Caco-2 (cell line): ENCODE measurements around the gene PPP2R2D. TPM values are rescaled to one million over a fixed set of nuclear protein-coding genes. Genes with fewer than 3 reads are reported as not detected.
A peak's percentile ranks its signal among the peaks of the same experiment; 100 is the strongest.

Experiments
- BruUV-seq: library from RNA; stranded (reverse); fragments of 400-500 nt; replicated peaks from 2 replicates; lab custom pipeline; 2021; lab: Mats Ljungman, UMichigan
- CTCF ChIA-PET: fragments of 300-600 bp; sonication (Branson Sonifier 250); formaldehyde crosslinking; loops from one replicate; lab custom pipeline; 2022; ENCODE audit warnings: antibody characterized with exemption; lab: Charles Lee
- POLR2A ChIA-PET: fragments of 300-600 bp; sonication (Branson Sonifier 250); formaldehyde crosslinking; loops from one replicate; lab custom pipeline; 2022; ENCODE audit warnings: antibody characterized with exemption; lab: Charles Lee
- DNase-seq, 2 experiments: peaks; one replicate each; pipeline versions ENCODE4 v3.0.0 to v3.0.0-alpha.2; 2020 to 2022
- H3K27me3 ChIP-seq: replicated peaks from 2 replicates; pipeline ENCODE4 v1.6.0; 2011; ENCODE audit warnings: low read length; ENCODE audit not compliant: control insufficient read depth, insufficient read depth
- H3K36me3 ChIP-seq: 2 replicates; pipeline ENCODE4 v1.5.1; 2011; ENCODE audit warnings: low read length; ENCODE audit not compliant: control insufficient read depth, insufficient read depth
- H3K4me1 ChIP-seq: fragments of 250-450 bp; sonication (Bioruptor Pico); 2 replicates; pipeline ENCODE4 v1.5.1; 2020; ENCODE audit warnings: mild to moderate bottlenecking
- H3K4me3 ChIP-seq: 2 replicates; pipeline ENCODE4 v1.5.1; 2011; ENCODE audit warnings: low read depth, mild to moderate bottlenecking, control low read depth, low read length
- H3K9me3 ChIP-seq: fragments of 250-450 bp; sonication (Bioruptor Pico); 2 replicates; pipeline ENCODE4 v1.5.1; 2020; ENCODE audit warnings: mild to moderate bottlenecking, moderate library complexity
- H3K27ac Mint-ChIP-seq: one replicate; pipeline ENCODE4 v1.8.0; 2022; ENCODE audit warnings: mixed read lengths; ENCODE audit not compliant: unreplicated experiment
- H3K27me3 Mint-ChIP-seq: one replicate; pipeline ENCODE4 v1.8.0; 2022; ENCODE audit warnings: mixed read lengths; ENCODE audit not compliant: insufficient read depth, unreplicated experiment
- H3K36me3 Mint-ChIP-seq: one replicate; pipeline ENCODE4 v1.8.0; 2022; ENCODE audit warnings: mild to moderate bottlenecking, mixed read lengths; ENCODE audit not compliant: insufficient read depth, unreplicated experiment
- H3K4me1 Mint-ChIP-seq: one replicate; pipeline ENCODE4 v1.8.0; 2022; ENCODE audit warnings: low read depth, mixed read lengths; ENCODE audit not compliant: unreplicated experiment
- H3K4me3 Mint-ChIP-seq: one replicate; pipeline ENCODE4 v1.8.0; 2022; ENCODE audit warnings: mild to moderate bottlenecking, moderate library complexity, mixed read lengths; ENCODE audit not compliant: unreplicated experiment
- H3K9me3 Mint-ChIP-seq: one replicate; pipeline ENCODE4 v1.8.0; 2022; ENCODE audit warnings: mixed read lengths; ENCODE audit not compliant: unreplicated experiment
- CTCF ChIP-seq, 2 experiments: fragments of 200-600 bp in 1 of 2; IDR thresholded peaks; 1 replicate in 1 of 2; 2 replicates in 1 of 2; pipeline versions ENCODE4 v1.5.1 to v1.8.0; 2011 to 2022; ENCODE audit warnings: antibody characterized with exemption in 1 of 2, control low read depth in 1 of 2, inconsistent platforms in 1 of 2, low read depth in 1 of 2, low read length in 1 of 2, mild to moderate bottlenecking in 1 of 2, moderate library complexity in 1 of 2; ENCODE audit not compliant: insufficient read depth in 1 of 2, severe bottlenecking in 1 of 2, unreplicated experiment in 1 of 2
- intact Hi-C: fragments of 100-400 bp; cut with micrococcal nuclease; formaldehyde crosslinking; loops from one replicate; pipeline ENCODE4 v1.10.0; 2022; ENCODE audit not compliant: unreplicated experiment
- total RNA-seq: library from RNA; stranded (reverse); gene quantifications from 2 replicates; pipeline ENCODE4 v1.2.3, GENCODE V29; 2022

PPP2R2D gene
- total RNA-seq, 1 experiment from 2014 or later, result 34.4 TPM

DNA sequence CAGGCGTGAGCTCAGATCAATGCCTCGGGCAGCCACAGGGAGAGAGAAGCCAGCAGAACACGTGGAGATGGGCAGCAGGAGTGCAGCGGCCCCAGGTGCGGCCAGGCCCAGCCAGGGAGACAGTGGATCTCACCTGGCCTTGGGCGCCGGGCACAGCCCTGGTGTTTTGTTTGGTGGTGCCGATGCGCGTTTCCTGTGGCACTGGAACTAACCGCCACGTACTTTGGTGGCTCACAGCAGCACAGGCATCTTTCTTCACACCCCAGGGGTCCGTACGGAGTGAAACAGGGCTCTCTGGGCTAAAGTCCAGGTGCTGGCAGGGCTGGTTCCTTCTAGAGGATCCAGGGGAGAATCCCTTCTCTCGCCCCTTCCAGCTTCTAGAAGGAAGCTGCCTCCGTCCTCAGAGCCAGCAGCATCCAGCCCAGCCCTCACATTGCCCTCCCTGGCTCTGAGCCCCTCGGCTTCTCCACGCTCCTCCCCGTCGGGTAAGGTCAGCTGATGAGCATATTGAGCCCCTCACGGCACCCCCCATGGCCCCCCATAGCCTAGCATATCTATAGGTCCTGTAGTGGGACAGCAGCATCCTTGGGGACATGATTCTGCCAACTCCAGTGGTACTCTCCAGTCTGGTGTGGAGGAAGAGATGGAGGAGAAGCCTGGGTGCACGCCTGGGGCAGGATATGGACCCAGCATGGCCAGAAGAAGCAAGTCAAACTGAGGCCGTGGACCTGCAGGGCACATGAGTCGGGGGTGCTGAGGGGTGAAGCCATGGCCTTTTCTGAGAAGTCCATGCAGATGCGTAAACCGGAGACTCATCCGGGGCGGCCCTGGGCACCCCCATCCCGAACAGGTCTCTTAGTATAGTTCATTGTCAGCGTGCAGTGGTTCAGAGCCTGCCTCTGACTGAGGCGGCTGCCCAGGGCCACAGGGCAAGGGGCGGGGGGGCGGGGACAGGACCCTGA lies 43.4 kb upstream of the PPP2R2D start:
- Histone ChIP-seq H3K36me3 (no peaks in the 10 kb centered on the region), H3K4me1 (no peaks in the 10 kb centered on the region), H3K9me3 (no peaks in the 10 kb centered on the region), H3K27me3 (no peaks in the 10 kb centered on the region), H3K4me3 (no peak overlapping the region)
- Mint-ChIP-seq H3K27me3 (peaks cover 15% of the 10 kb centered on the region), H3K4me3 (no peak overlapping the region), H3K4me1 (no peaks in the 10 kb centered on the region), H3K27ac (no peak overlapping the region), H3K9me3 (no peaks in the 10 kb centered on the region), H3K36me3 (no peaks in the 10 kb centered on the region)
- no peak for TF ChIP-seq CTCF (IDR thresholded peaks at IDR 0.05; ENCODE audit: insufficient read depth in 1 of 2, low read depth in 1 of 2, low read length in 1 of 2, severe bottlenecking in 1 of 2, unreplicated experiment in 1 of 2)
- intact Hi-C loops, result no loop called here
- POLR2A ChIA-PET, result no interaction called here
- CTCF ChIA-PET, result no interaction called here
- peak in 1 of 2 experiments; percentile 25 for DNase-seq
- BruUV-seq, result no TSS peak

DNA sequence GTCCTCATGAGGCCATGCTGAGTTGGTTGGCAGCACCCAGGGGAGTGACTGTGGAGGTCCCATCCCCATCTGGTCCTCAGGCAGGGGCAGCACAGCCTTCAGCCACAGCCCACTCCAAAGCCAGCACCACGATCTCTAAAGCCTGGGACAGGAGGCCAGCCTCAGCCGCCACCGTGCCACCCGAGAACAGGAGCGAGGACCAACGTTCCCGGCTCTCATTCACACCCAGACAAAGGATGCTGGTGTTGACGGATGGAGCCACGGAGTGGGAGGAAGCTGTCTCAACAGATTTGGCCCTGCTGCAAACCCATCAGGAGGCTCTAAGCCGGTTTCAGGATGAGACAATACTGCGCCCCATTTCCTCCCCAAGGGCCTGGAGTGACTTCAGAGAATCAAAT lies 42.7 kb upstream of the PPP2R2D start:
- Mint-ChIP-seq H3K27ac (no peak overlapping the region), H3K4me3 (no peak overlapping the region), H3K36me3 (no peaks in the 10 kb centered on the region), H3K4me1 (no peaks in the 10 kb centered on the region), H3K9me3 (no peaks in the 10 kb centered on the region), H3K27me3 (peaks cover 15% of the 10 kb centered on the region)
- Histone ChIP-seq H3K27me3 (no peaks in the 10 kb centered on the region), H3K4me1 (no peaks in the 10 kb centered on the region), H3K36me3 (no peaks in the 10 kb centered on the region), H3K9me3 (no peaks in the 10 kb centered on the region), H3K4me3 (no peak overlapping the region)
- ChIA-PET POLR2A (no interaction called here), CTCF (no interaction called here)
- peak in 1 of 2 experiments; percentile 20 for DNase-seq
- BruUV-seq, result no TSS peak
- intact Hi-C loops, result no loop called here
- no peak for TF ChIP-seq CTCF (IDR thresholded peaks at IDR 0.05; ENCODE audit: insufficient read depth in 1 of 2, low read depth in 1 of 2, low read length in 1 of 2, severe bottlenecking in 1 of 2, unreplicated experiment in 1 of 2)

- POLR2A ChIA-PET, result no interaction called here
- peaks cover 18% of the 10 kb centered on the region for H3K27me3 Mint-ChIP-seq
- intact Hi-C loops, result no loop called here
Observed at GRCh38 chr10:131858583-131859340, 42.0 kb upstream of the PPP2R2D start.

More at GRCh38 chr10:131858583-131859340, 42.0 kb upstream of the PPP2R2D start:
- Histone ChIP-seq H3K36me3 (no peaks in the 10 kb centered on the region), H3K9me3 (no peaks in the 10 kb centered on the region), H3K4me3 (no peak overlapping the region), H3K27me3 (no peaks in the 10 kb centered on the region), H3K4me1 (no peaks in the 10 kb centered on the region)
- Mint-ChIP-seq H3K27ac (no peak overlapping the region), H3K4me1 (no peaks in the 10 kb centered on the region), H3K36me3 (no peaks in the 10 kb centered on the region), H3K9me3 (no peaks in the 10 kb centered on the region), H3K4me3 (no peak overlapping the region)
- CTCF ChIA-PET, result no interaction called here
- peak in 1 of 2 experiments; percentile 23 for DNase-seq
- no TSS peak for BruUV-seq
- TF ChIP-seq CTCF (IDR thresholded peaks at IDR 0.05; ENCODE audit: insufficient read depth in 1 of 2, low read depth in 1 of 2, low read length in 1 of 2, severe bottlenecking in 1 of 2, unreplicated experiment in 1 of 2), result no peak
